GM21825 (cell line): Measurements from ENCODE around the gene ITPRIPL1.
"Not testable (repeated sequence)": the region's sequence is repeated elsewhere in the genome, so short reads cannot be mapped to it uniquely, and the experiment has no call there.

Experiments used
- ATAC-seq: cut with Tn5 transposase; IDR thresholded peaks from one replicate; pipeline ENCODE4 v1.9.1; 2021; ENCODE audit warnings: mild to moderate bottlenecking, moderate library complexity; ENCODE audit not compliant: unreplicated experiment

ITPRIPL1 gene, protein sequence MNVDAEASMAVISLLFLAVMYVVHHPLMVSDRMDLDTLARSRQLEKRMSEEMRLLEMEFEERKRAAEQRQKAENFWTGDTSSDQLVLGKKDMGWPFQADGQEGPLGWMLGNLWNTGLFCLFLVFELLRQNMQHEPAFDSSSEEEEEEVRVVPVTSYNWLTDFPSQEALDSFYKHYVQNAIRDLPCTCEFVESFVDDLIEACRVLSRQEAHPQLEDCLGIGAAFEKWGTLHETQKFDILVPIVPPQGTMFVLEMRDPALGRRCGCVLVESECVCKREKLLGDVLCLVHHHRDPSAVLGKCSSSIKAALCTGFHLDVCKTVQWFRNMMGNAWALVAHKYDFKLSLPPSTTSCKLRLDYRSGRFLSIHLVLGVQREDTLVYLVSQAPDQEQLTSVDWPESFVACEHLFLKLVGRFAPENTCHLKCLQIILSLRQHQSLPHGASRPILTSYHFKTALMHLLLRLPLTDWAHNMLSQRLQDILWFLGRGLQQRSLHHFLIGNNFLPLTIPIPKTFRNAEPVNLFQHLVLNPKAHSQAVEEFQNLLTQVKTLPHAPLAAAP

DNA sequence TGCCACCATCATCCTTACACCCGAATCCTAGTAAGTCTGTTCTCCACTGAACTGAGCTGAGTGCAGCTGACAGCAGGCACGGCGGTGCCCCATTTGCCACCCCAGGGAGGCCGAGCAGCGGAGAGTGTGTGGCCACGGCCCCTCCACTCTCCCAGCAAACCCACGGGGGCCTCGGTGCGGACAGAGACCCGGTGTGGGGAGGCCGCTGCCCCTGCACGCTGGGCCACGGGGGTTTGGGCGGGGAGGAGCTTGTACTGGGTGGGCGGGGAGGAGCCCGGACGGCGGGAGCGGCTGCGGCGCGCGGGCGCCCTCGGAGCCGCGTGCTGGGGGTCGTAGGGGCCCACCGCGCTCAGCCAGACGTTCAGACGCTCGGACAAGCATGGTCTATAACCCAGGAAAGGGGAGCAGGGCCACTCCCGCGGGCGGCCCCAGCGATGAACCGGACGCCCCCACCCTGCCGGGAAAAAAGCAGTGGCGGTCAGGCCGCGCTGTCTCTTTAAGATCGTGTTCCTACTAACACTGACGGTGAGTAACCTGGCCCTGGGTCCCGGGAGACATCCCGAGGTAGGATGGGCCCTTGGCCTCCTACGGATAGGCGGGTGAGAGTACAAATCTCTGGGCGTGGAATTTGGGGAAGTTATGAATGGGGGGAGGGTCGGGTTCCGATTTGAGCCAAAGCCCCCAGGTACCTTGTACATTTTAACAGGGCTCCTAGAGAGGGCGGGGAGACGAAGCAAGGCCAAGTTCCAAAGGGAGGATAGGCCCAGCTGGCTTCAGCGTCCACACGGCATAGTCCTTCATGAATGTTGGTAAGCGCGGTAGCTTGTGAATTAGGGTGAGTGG, at the start of gene ITPRIPL1:
TSS of gene ITPRIPL1 (plus strand) at position 277 of the 843 bp plus-strand sequence. CDS start at position 800, 523 bp downstream.
- no peak for ATAC-seq

DNA sequence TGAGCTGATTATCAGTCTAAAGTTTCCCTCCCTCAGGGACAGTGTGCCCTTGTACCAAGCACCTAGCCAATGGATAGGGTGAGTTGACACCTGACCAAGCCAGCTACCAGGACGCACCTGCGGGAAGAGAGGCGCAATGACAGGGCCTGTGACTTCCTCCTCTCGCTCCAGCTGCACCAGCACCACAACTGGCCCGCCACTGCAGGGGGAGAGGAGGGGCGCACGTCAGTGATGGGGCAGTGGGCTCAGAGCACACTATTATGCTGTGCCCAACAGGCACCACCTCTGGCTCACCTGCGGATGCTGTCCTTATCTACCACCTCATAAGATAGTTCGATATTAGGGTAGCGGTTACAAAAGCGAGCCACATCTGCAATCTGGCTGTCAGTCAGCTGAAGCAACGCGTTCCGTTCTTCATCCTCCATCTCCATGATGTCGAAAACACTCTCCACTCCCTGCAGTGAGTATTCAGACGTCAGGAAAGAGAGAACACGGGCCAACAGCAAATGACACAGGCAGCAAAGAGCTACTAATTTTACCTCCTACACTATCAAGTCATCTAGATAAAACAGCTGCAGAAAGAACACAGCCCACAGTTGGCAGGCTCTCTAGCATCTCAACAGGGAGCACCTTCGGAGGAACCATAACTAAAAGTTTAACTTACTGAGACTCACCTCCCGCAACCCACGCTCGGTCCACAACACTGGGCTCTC, 48.2 kb upstream of the ITPRIPL1 start:
- no peak for ATAC-seq

GRCh38 chr2:96287273-96287856, 37.8 kb upstream of the ITPRIPL1 start:
- no peak for ATAC-seq

DNA sequence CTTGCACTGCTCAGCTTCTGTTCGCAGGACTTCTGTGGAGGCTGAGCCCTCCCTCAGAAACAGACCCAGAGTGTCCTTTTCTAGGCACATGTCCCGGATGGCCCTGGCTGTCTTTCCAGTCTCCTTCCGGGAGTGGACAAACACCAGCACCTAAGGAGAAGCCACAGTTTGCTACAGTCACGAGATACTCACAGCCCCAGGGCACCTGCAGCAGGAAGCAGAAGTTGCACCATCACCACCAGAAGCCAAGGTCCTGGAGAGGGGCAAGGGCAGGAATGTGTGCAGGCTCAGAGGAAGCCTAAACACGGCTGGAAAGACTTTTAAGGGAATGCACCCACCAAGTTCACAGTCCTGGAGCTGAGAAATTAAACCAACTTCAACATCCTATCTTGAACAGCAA, 33.4 kb upstream of the ITPRIPL1 start:
- no peak for ATAC-seq

GRCh38 chr2:96294271-96294670, 30.8 kb upstream of the ITPRIPL1 start:
- not testable (repeated sequence) for ATAC-seq

DNA sequence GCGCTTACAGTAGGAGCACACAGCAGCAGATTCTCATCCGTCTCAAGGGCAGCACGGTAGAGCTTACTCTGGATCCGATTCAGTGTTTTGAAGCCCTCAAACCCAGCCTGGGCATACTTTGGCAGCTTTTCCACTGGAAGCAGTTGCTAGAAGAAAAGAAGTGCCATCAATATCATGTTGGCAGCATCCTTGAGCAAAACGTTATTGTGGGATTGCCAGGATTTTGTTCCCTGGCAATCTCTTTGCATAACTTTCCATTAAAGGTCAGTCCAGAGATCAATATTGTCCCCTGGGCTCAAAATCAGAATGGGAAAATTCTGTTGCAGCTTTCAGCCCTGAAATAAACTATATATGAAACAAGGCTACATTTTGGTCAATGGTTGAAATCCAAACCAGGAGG, 28.2 kb upstream of the ITPRIPL1 start:
- no peak for ATAC-seq

DNA sequence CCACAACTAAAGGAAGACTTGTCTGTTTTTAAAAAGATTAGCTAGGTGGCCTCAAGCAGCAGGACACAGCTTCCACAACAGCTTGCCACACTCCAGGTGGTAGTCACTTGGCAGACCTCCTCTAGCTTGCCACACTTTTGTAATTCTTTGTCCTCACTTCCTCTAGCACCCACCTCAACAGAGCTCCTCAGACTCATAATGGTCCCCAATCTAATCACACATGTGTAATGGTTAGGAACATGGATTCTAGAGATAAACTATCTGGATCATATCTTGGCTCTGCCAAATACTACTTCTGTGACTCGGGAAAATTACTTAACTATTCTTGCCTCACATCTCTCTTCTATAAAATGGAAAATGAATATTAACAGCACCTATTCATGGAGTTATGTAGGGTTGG, 23.3 kb upstream of the ITPRIPL1 start:
- no peak for ATAC-seq

GRCh38 chr2:96304606-96305005, 20.5 kb upstream of the ITPRIPL1 start:
- no peak for ATAC-seq

- peak; percentile 84 for ATAC-seq
These were observed 19.8 kb upstream of the ITPRIPL1 start, which contains the start of gene SNRNP200 for GRCh38 chr2:96305091-96305978. TSS of gene SNRNP200 (minus strand) at chr2:96305546. CDS start at chr2:96305437, 109 bp downstream.

GRCh38 chr2:96305979-96306308, 19.2 kb upstream of the ITPRIPL1 start:
- no peak for ATAC-seq

DNA sequence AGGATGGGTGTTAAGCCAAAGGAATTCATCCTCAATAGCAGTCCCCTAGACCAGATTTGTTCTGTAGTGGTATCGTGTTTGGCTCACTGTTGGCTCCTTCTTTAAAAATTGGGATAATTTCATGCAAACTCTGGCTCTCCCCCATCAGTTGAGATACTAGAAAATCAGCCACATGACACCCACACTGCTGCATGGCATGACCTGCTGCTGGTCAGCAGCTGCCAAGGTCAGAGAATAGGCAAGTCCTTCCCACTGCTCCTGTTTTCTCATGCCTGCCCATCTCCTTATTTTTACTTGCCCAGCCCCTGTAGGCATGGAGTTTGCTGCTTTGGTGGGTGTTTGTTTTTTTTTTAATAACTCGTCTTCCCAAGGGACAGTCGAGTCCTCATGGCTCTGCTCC, 18.7 kb upstream of the ITPRIPL1 start:
- ATAC-seq: no peak

GRCh38 chr2:96308248-96308647, 16.9 kb upstream of the ITPRIPL1 start:
- no peak for ATAC-seq

GRCh38 chr2:96315005-96315399, 10.1 kb upstream of the ITPRIPL1 start:
- ATAC-seq: no peak

- ATAC-seq: no peak
These were observed 9.6 kb upstream of the ITPRIPL1 start for GRCh38 chr2:96315400-96316071.

DNA sequence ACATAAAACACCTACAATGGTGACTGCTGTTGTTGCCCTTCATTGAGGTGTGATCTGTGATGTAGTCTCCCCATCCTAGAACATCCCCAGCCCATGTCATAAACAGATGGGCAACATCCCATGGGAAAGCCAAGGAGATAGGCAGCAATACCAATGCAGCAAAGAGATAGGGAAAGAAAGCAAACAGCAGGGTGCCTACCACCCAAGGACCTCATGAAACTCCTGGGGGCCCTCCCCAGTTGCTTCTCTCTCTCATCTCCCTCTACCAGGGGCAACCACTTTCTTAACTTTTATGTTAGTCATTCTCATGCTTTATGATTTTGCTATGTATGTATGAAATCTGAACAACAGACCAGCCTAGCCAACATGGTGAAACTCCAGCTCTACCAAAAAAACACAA, 8.1 kb upstream of the ITPRIPL1 start:
- ATAC-seq: no peak

DNA sequence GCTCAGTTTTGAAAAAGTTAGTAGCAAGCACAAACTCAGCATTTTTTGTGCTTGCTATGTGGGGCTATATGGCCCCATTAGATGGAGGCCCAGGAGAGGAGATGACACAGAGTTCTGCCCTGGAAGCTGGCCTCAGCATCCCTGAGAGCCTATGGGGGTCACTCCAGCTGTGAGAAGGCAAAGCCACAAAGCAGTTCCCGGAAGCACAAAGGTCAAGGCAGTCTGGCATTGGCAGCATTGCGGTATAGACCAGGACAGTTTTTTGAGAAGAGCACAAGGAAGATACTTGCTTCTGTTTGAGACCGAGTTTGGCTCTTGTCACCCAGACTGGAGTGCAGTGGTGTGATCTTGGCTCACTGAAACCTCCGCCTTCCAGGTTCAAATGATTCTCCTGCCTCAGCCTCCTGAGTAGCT, 7.5 kb upstream of the ITPRIPL1 start:
- no peak for ATAC-seq

GRCh38 chr2:96318723-96319122, 6.4 kb upstream of the ITPRIPL1 start:
- ATAC-seq: no peak

GRCh38 chr2:96319396-96319795, 5.7 kb upstream of the ITPRIPL1 start:
- ATAC-seq: no peak

- ATAC-seq: no peak
These were observed 4.8 kb upstream of the ITPRIPL1 start for GRCh38 chr2:96320326-96320725.
